ENCODE data around the gene EP400.

GRCh38 chr12:132062481-132062880, 112.7 kb downstream of the EP400 start:
- TF ChIP-seq POLR2A (IDR thresholded peaks at IDR 0.05) (no peak), CTCF (IDR thresholded peaks at IDR 0.05) (no peak)

Data from upper lobe of left lung (tissue), 4 donors.